ENCODE results near the gene FRZB. TPM values are rescaled to one million over a fixed set of nuclear protein-coding genes. Genes with fewer than 3 reads are reported as not detected.

Gene FRZB
- total RNA-seq, 1 experiment from 2014 or later, result 1.9 TPM

- TF ChIP-seq ZNF512 (CRISPR knock-in tag; IDR thresholded peaks at IDR 0.05; ENCODE audit: borderline replicate concordance), result no peak
- TF ChIP-seq GABPB1 (CRISPR knock-in tag; IDR thresholded peaks at IDR 0.05), result no peak
- no peak for TF ChIP-seq ZNF121 (CRISPR knock-in tag; IDR thresholded peaks at IDR 0.05)
- no peak for TF ChIP-seq MLX (CRISPR knock-in tag; IDR thresholded peaks at IDR 0.05)
These were observed 49.6 kb downstream of the FRZB start (continued) for GRCh38 chr2:182816866-182817265.

- DNase-seq (ENCODE audit: low spot score), result no peak
- Mint-ChIP-seq H3K9me3 (no peaks in the 10 kb centered on the region), H3K4me1 (peaks cover 35% of the 10 kb centered on the region), H3K27me3 (ENCODE audit: low read depth) (peaks cover 17% of the 10 kb centered on the region), H3K36me3 (no peaks in the 10 kb centered on the region), H3K4me3 (no peak overlapping the region), H3K27ac (no peak overlapping the region)
- ATAC-seq, result no peak
- ChIA-PET POLR2A (no interaction called here), CTCF (no interaction called here)
- TF ChIP-seq STAT6 (CRISPR knock-in tag; conservative IDR thresholded peaks at IDR 0.05; ENCODE audit: low read depth) (no peak), E2F1 (CRISPR knock-in tag; IDR thresholded peaks at IDR 0.05) (no peak), E2F4 (CRISPR knock-in tag; IDR thresholded peaks at IDR 0.05; ENCODE audit: borderline replicate concordance, low read depth) (no peak)
These were observed 51.6 kb downstream of the FRZB start for GRCh38 chr2:182814804-182815203.

- H3K27me3 Mint-ChIP-seq (ENCODE audit: low read depth), result peaks cover 17% of the 10 kb centered on the region
- DNase-seq (ENCODE audit: low spot score) (no peak), ATAC-seq (no peak)
- ChIA-PET CTCF (no interaction called here), POLR2A (interaction anchor here (0.6 kb wide), 1 partner anchor 14 kb away, joined by 3 read pairs; no protein-coding TSS in a partner anchor)
- no peak overlapping the region for H3K4me3 Mint-ChIP-seq
- H3K36me3 Mint-ChIP-seq, result no peaks in the 10 kb centered on the region
- peaks cover 31% of the 10 kb centered on the region for H3K4me1 Mint-ChIP-seq
- no peaks in the 10 kb centered on the region for H3K9me3 Mint-ChIP-seq
- no peak overlapping the region for H3K27ac Mint-ChIP-seq
- TF ChIP-seq PREB (CRISPR knock-in tag; IDR thresholded peaks at IDR 0.05; ENCODE audit: borderline replicate concordance) (no peak), FOXK1 (CRISPR knock-in tag; IDR thresholded peaks at IDR 0.05) (no peak), FOXP4 (CRISPR knock-in tag; IDR thresholded peaks at IDR 0.05) (no peak), ZNF219 (CRISPR knock-in tag; IDR thresholded peaks at IDR 0.05; ENCODE audit: borderline replicate concordance) (no peak), ZNF138 (CRISPR knock-in tag; conservative IDR thresholded peaks at IDR 0.05) (no peak), GRHL2 (CRISPR knock-in tag; IDR thresholded peaks at IDR 0.05; ENCODE audit: insufficient replicate concordance, severe bottlenecking) (no peak), ATF3 (CRISPR knock-in tag; conservative IDR thresholded peaks at IDR 0.05) (no peak), ZNF532 (CRISPR knock-in tag; IDR thresholded peaks at IDR 0.05; ENCODE audit: borderline replicate concordance) (no peak), ZNF121 (CRISPR knock-in tag; IDR thresholded peaks at IDR 0.05) (no peak)
These were observed 52.1 kb downstream of the FRZB start for GRCh38 chr2:182814380-182814779.
